Bronchus fibroblast of lung (primary cell): ENCODE results near the gene PTGES. TPM values are rescaled to one million over a fixed set of nuclear protein-coding genes. Genes with fewer than 3 reads are reported as not detected.

Experiments used
- total RNA-seq: library from RNA; depleted of rRNA; stranded (reverse); fragments of >200 nt; gene quantifications from 2 replicates; pipeline ENCODE4 v1.2.3, GENCODE V29; 2015

PTGES gene
- total RNA-seq = 4.0 TPM in 2 replicates

GRCh38 chr9:129752900-129753729 lies at the start of gene PTGES:
Gene PTGES, minus strand, starts transcription at chr9:129753042. Its CDS starts 30 bp downstream, at chr9:129753012.

Other genes with a start within 250 kb of the PTGES start
- gene C9orf50, start 131.9 kb downstream of the PTGES start, total RNA-seq = 0.50 TPM in 1 of 2 replicates, not detected in the other
- gene NTMT1, start 126.9 kb downstream of the PTGES start, total RNA-seq = 83.8 and 90.4 TPM in 2 replicates
- 23.5 and 23.6 TPM in 2 replicates for gene ASB6, start 110.9 kb downstream of the PTGES start, total RNA-seq
- gene PRRX2, start 87.4 kb downstream of the PTGES start, total RNA-seq = 14.3 and 14.9 TPM in 2 replicates
- 25.1 and 31.3 TPM in 2 replicates for gene TOR1B, start 50.1 kb upstream of the PTGES start, total RNA-seq
- gene TOR1A, start 71.1 kb upstream of the PTGES start, total RNA-seq = 62.4 and 66.2 TPM in 2 replicates
- 38.5 and 44.6 TPM in 2 replicates for gene C9orf78, start 82.2 kb upstream of the PTGES start, total RNA-seq
- gene USP20, start 82.4 kb upstream of the PTGES start, total RNA-seq = 10.6 and 10.9 TPM in 2 replicates